Measurements from ENCODE around the gene COQ10A.
A peak's percentile ranks its signal among the peaks of the same experiment; 100 is the strongest.

The COQ10A gene

DNA sequence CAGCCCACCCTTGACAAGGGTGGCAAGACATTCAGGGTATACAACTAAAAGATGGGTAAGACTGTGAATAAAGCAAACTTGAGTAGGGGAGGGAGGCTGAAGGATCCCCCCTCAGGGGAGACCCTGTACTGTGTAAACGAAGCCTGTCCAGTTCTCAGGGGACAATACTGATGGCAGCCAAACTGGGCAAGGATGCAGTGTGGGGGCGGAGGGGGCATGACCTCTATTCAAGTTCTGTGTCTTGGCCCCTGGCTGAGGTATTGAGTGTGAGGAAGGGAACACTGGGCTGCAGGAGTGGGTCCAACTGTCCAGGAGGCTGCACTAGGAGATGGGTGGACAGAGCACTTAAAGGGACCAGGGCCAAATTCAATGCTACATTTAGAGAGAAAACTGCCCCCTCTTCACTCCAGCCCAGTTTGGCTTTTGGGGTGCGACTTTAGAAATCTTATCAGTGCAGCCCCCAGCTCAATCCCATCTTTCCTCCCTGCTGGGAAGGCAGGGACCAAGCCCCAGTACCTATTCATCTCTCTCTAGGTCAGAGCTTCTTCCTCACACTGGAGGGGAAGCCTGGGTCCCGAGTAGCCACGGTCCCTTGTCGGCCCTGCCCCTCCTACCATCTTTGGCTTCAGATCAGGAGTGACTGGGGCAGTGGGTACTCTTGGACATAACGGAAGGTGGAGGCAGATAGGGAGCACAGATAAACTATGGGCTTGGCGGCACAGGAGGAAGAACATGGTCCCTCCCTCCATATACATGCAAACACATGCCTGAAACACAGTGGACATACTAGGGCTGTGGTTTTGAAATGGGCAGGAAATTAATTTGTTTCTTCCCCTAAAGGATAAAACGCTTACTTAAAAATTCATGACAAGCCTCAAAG lies 25.1 kb upstream of the COQ10A start:
- H3K27ac ChIP-seq, result peak overlapping the region; percentile 13
- ChIA-PET POLR2A (ENCODE audit: low non-redundant PET) (no interaction called here), CTCF (no interaction called here)
- TF ChIP-seq CTCF (conservative IDR thresholded peaks at IDR 0.05; ENCODE audit: low read depth), result no peak
- no peak for DNase-seq (ENCODE audit: low spot score)

GRCh38 chr12:56242986-56243385 lies 23.8 kb upstream of the COQ10A start:
- no peak for TF ChIP-seq CTCF (conservative IDR thresholded peaks at IDR 0.05; ENCODE audit: low read depth)
- CTCF ChIA-PET, result no interaction called here
- peak overlapping the region; percentile 42 for H3K27ac ChIP-seq
- POLR2A ChIA-PET (ENCODE audit: low non-redundant PET), result no interaction called here
- no peak for DNase-seq (ENCODE audit: low spot score)

DNA sequence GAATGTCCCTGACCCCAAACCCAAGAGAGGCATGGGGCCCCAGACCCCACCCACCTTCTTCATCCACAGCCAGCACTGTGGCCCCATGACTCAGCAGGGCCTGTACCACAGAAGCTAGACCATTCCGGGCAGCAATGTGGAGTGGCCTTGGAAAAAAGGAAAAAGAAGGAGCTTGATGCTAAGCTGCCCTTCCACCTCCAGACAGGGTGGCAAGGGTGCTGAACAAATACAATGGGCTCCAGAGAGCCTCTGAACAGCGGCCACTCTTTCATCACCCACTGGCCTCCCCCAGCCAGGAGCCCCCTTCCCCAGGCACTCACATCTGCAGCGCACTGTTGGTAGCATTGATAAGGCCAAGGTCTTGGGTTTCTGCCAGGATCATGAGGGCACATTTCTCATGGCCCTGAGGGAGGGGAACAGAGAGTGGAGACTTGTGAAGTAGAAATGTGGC lies 23.0 kb upstream of the COQ10A start:
- ChIA-PET CTCF (no interaction called here), POLR2A (ENCODE audit: low non-redundant PET) (no interaction called here)
- DNase-seq (ENCODE audit: low spot score), result no peak
- no peak for TF ChIP-seq CTCF (conservative IDR thresholded peaks at IDR 0.05; ENCODE audit: low read depth)
- H3K27ac ChIP-seq, result peak overlapping the region; percentile 42

GRCh38 chr12:56244494-56244893 lies 22.2 kb upstream of the COQ10A start:
- TF ChIP-seq CTCF (conservative IDR thresholded peaks at IDR 0.05; ENCODE audit: low read depth), result no peak
- peak overlapping the region; percentile 42 for H3K27ac ChIP-seq
- POLR2A ChIA-PET (ENCODE audit: low non-redundant PET), result no interaction called here
- CTCF ChIA-PET, result no interaction called here
- no peak for DNase-seq (ENCODE audit: low spot score)

- ChIA-PET POLR2A (ENCODE audit: low non-redundant PET) (interaction anchor here (0.5 to 0.6 kb wide), 2 partner anchors 19 to 1524 kb away, joined by 3 to 4 read pairs; partner anchors contain the start of gene METTL1), CTCF (interaction anchor here (0.7 to 1.4 kb wide), 2 partner anchors 10 to 128 kb away, joined by 4 read pairs; partner anchors contain the start of gene ANKRD52)
- 0 out of 2 replicates have a peak overlapping the region, but pooled peaks have one; percentile 4 for H3K27ac ChIP-seq
- no peak for DNase-seq (ENCODE audit: low spot score)
- TF ChIP-seq CTCF (conservative IDR thresholded peaks at IDR 0.05; ENCODE audit: low read depth), result no peak
Observed at GRCh38 chr12:56247923-56248322, 18.8 kb upstream of the COQ10A start.

DNA sequence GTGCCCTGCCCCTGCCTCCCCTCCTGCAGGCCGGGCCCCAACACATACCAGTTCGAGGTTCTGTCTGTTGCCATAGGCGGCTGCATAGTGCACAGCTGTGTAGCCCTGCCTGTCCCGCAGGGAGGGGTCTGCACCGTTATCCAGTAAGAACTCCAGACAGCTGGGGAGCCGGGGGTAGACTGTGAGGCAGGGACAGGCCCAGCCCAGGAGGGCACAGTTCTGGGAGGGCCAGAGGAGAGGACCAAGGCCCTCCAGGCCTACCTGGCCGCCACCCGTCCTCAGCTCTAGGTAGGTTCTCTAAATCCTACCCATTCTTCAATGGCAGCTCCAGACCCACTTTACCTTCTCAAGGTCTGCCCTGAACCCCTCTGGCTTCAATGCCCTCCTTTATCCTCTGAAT lies 18.0 kb upstream of the COQ10A start:
- ChIA-PET CTCF (interaction anchor here (0.6 to 1.4 kb wide), 2 partner anchors 9 to 67 kb away, joined by 3 to 4 read pairs; partner anchors contain the start of gene ANKRD52), POLR2A (ENCODE audit: low non-redundant PET) (interaction anchor here (0.5 to 0.6 kb wide), 2 partner anchors 19 to 1523 kb away, joined by 3 to 4 read pairs; partner anchors contain the start of gene METTL1)
- peak overlapping the region; percentile 2; the same call in 1 of the 2 replicates for H3K27ac ChIP-seq
- TF ChIP-seq CTCF (conservative IDR thresholded peaks at IDR 0.05; ENCODE audit: low read depth), result no peak
- no peak for DNase-seq (ENCODE audit: low spot score)

Data from RWPE1 (cell line).